Activated CD4-positive, alpha-beta T cell treated with anti-CD3 and anti-CD28 coated beads, Interleukin-2, amount 50 U/mL, for 24 hours (primary cell): ENCODE results near the gene ACSL6.

ENCODE experiments used
- DNase-seq, 2 donors: peaks; one replicate each; pipeline ENCODE4 v3.0.0-alpha.2; 2020; ENCODE audit warnings: low read depth in 1 of 2, low spot score in 1 of 2

Gene ACSL6

GRCh38 chr5:132046880-132047299 lies 35.4 kb upstream of the ACSL6 start:
- no peak for DNase-seq

- no peak for DNase-seq
These were observed 32.7 kb upstream of the ACSL6 start for GRCh38 chr5:132044207-132044606.

GRCh38 chr5:132037353-132037752 lies 25.9 kb upstream of the ACSL6 start:
- no peak for DNase-seq

GRCh38 chr5:132033122-132033521 lies 21.7 kb upstream of the ACSL6 start:
- no peak for DNase-seq

- no peak for DNase-seq
These were observed 20.7 kb upstream of the ACSL6 start for GRCh38 chr5:132032196-132032595.

GRCh38 chr5:132030610-132031009 lies 19.2 kb upstream of the ACSL6 start:
- DNase-seq: no peak

GRCh38 chr5:132029609-132030330 lies 18.3 kb upstream of the ACSL6 start:
- no peak for DNase-seq

- DNase-seq: no peak
These were observed 15.6 kb upstream of the ACSL6 start for GRCh38 chr5:132027027-132027426.

GRCh38 chr5:132026516-132027008 lies 15.1 kb upstream of the ACSL6 start:
- DNase-seq: no peak

GRCh38 chr5:132025403-132025971 lies 14.0 kb upstream of the ACSL6 start:
- no peak for DNase-seq

- DNase-seq: no peak
These were observed 13.4 kb upstream of the ACSL6 start for GRCh38 chr5:132024789-132025402.

GRCh38 chr5:132024117-132024435 lies 12.6 kb upstream of the ACSL6 start:
- DNase-seq: no peak

- no peak for DNase-seq
These were observed 12.0 kb upstream of the ACSL6 start for GRCh38 chr5:132023258-132024116.

- peak in 1 of 2 donors; percentile 47 for DNase-seq
These were observed 11.3 kb upstream of the ACSL6 start for GRCh38 chr5:132022737-132023136.

GRCh38 chr5:132021654-132022053 lies 10.2 kb upstream of the ACSL6 start:
- no peak for DNase-seq

- DNase-seq: no peak
These were observed 9.3 kb upstream of the ACSL6 start for GRCh38 chr5:132020568-132021339.

- DNase-seq: peak in 1 of 2 donors; percentile 77
These were observed 8.5 kb upstream of the ACSL6 start for GRCh38 chr5:132019857-132020555.

GRCh38 chr5:132019337-132019736 lies 7.9 kb upstream of the ACSL6 start:
- DNase-seq: no peak

GRCh38 chr5:132017738-132018625 lies 6.5 kb upstream of the ACSL6 start:
- DNase-seq: no peak
